Lower lobe of right lung (tissue), 2 donors: ENCODE measurements around the gene RPRD1A. TPM values are rescaled to one million over a fixed set of nuclear protein-coding genes. Genes with fewer than 3 reads are reported as not detected.

Experiments
- ATAC-seq, 2 donors: fragments of 200-7000 bp; cut with Tn5 transposase; one replicate each; pipeline ENCODE4 v1.9.1; 2020 to 2022; ENCODE audit warnings: mild to moderate bottlenecking in 2 of 2, moderate library complexity in 2 of 2
- DNase-seq: peaks from one replicate; pipeline ENCODE4 v3.0.0-alpha.2; 2020
- H3K27ac ChIP-seq: fragments of 200-600 bp; one replicate; pipeline ENCODE4 v1.8.0; 2022
- H3K27me3 ChIP-seq: fragments of 200-600 bp; one replicate; pipeline ENCODE4 v1.8.0; 2022; ENCODE audit warnings: low read depth
- H3K36me3 ChIP-seq: fragments of 200-600 bp; one replicate; pipeline ENCODE4 v1.8.0; 2022; ENCODE audit warnings: mild to moderate bottlenecking
- H3K4me1 ChIP-seq: fragments of 200-600 bp; one replicate; pipeline ENCODE4 v1.8.0; 2022
- H3K4me3 ChIP-seq: fragments of 200-600 bp; one replicate; pipeline ENCODE4 v1.8.0; 2022; ENCODE audit warnings: mild to moderate bottlenecking
- H3K9me3 ChIP-seq: fragments of 200-600 bp; one replicate; pipeline ENCODE4 v1.8.0; 2022
- CTCF ChIP-seq: fragments of 200-600 bp; IDR thresholded peaks from one replicate; pipeline ENCODE4 v1.8.0; 2022; ENCODE audit warnings: antibody characterized with exemption, mild to moderate bottlenecking
- intact Hi-C: fragments of 100-400 bp; cut with DNase I; formaldehyde crosslinking; loops from one replicate; pipeline ENCODE4 v1.11.0; 2022
- total RNA-seq: library from RNA; stranded (reverse); fragmentation: NEBNext Ultra II Directional; extraction: Animal tissue kit (Norgen Biotek cat#: 25700); gene quantifications from one replicate; pipeline ENCODE4 v1.2.1, GENCODE V29; 2021
- donor health status: DM: no; HTN: yes; CAD: no; lungs with severe emphysema.

RPRD1A gene
- total RNA-seq, 1 donor from 2014 or later = 39.1 TPM

- Histone ChIP-seq H3K27me3 (peaks cover 2% of the 10 kb centered on the region), H3K9me3 (no peaks in the 10 kb centered on the region), H3K4me3 (no peak overlapping the region), H3K27ac (no peak overlapping the region), H3K4me1 (peaks cover 20% of the 10 kb centered on the region), H3K36me3 (no peaks in the 10 kb centered on the region)
- DNase-seq (no peak), ATAC-seq (no peak)
- no peak for TF ChIP-seq CTCF
- intact Hi-C loops = no loop called here
Observed at GRCh38 chr18:36064027-36064808, 3.1 kb downstream of the RPRD1A start.

GRCh38 chr18:36058674-36059073 lies 8.7 kb downstream of the RPRD1A start:
- Histone ChIP-seq H3K36me3 (no peaks in the 10 kb centered on the region), H3K4me3 (no peak overlapping the region), H3K9me3 (no peaks in the 10 kb centered on the region), H3K27ac (no peak overlapping the region), H3K4me1 (peaks cover 4% of the 10 kb centered on the region), H3K27me3 (no peaks in the 10 kb centered on the region)
- DNase-seq (no peak), ATAC-seq (no peak)
- intact Hi-C loops = no loop called here
- no peak for TF ChIP-seq CTCF

- intact Hi-C loops = no loop called here
Observed at GRCh38 chr18:36051760-36052159, 15.6 kb downstream of the RPRD1A start.

GRCh38 chr18:36050479-36050878 lies 16.9 kb downstream of the RPRD1A start:
- DNase-seq = no peak
- no peaks in the 10 kb centered on the region for H3K27me3 ChIP-seq
- no peak overlapping the region for H3K4me3 ChIP-seq
- peaks cover 11% of the 10 kb centered on the region for H3K9me3 ChIP-seq
- no peaks in the 10 kb centered on the region for H3K36me3 ChIP-seq
- no peak overlapping the region for H3K27ac ChIP-seq
- no peak for ATAC-seq
- TF ChIP-seq CTCF = no peak
- intact Hi-C loops = no loop called here
- no peaks in the 10 kb centered on the region for H3K4me1 ChIP-seq

More at GRCh38 chr18:36051760-36052159, 15.6 kb downstream of the RPRD1A start:
- H3K36me3 ChIP-seq = no peaks in the 10 kb centered on the region
- no peak overlapping the region for H3K27ac ChIP-seq
- no peak for TF ChIP-seq CTCF
- H3K27me3 ChIP-seq = no peaks in the 10 kb centered on the region
- H3K4me1 ChIP-seq = no peaks in the 10 kb centered on the region
- no peak for ATAC-seq
- no peak for DNase-seq
- H3K9me3 ChIP-seq = peaks cover 11% of the 10 kb centered on the region
- no peak overlapping the region for H3K4me3 ChIP-seq

- no peak for DNase-seq
- Histone ChIP-seq H3K4me3 (no peak overlapping the region), H3K27ac (no peak overlapping the region), H3K36me3 (no peaks in the 10 kb centered on the region), H3K27me3 (no peaks in the 10 kb centered on the region), H3K4me1 (peaks cover 9% of the 10 kb centered on the region), H3K9me3 (peaks cover 11% of the 10 kb centered on the region)
- intact Hi-C loops = no loop called here
- ATAC-seq = no peak
- TF ChIP-seq CTCF = no peak
Observed at GRCh38 chr18:36047521-36047920, 19.8 kb downstream of the RPRD1A start.
